HG03060 (cell line): Measurements from ENCODE around the gene ITSN1.

Experiments
- ATAC-seq: cut with Tn5 transposase; IDR thresholded peaks from one replicate; pipeline ENCODE4 v1.9.1; 2021; ENCODE audit warnings: low read depth, moderate number of reproducible peaks; ENCODE audit not compliant: unreplicated experiment

ITSN1 gene

GRCh38 chr21:33677450-33677849 lies 35.1 kb downstream of the ITSN1 start:
- no peak for ATAC-seq

- ATAC-seq, result no peak
These were observed 38.6 kb downstream of the ITSN1 start for GRCh38 chr21:33680870-33681269.

- no peak for ATAC-seq
These were observed 40.8 kb downstream of the ITSN1 start for GRCh38 chr21:33682992-33683627.

GRCh38 chr21:33684068-33684467 lies 41.8 kb downstream of the ITSN1 start:
- ATAC-seq, result no peak

- ATAC-seq, result no peak
These were observed 42.7 kb downstream of the ITSN1 start for GRCh38 chr21:33684923-33685560.

GRCh38 chr21:33685613-33686197 lies 43.4 kb downstream of the ITSN1 start:
- no peak for ATAC-seq

GRCh38 chr21:33686386-33686785 lies 44.1 kb downstream of the ITSN1 start:
- no peak for ATAC-seq

GRCh38 chr21:33687634-33688033 lies 45.3 kb downstream of the ITSN1 start:
- no peak for ATAC-seq

GRCh38 chr21:33688353-33688752 lies 46.1 kb downstream of the ITSN1 start:
- ATAC-seq, result no peak

- no peak for ATAC-seq
These were observed 48.6 kb downstream of the ITSN1 start for GRCh38 chr21:33690874-33691273.

GRCh38 chr21:33691945-33692603 lies 49.8 kb downstream of the ITSN1 start:
- ATAC-seq, result no peak

- no peak for ATAC-seq
These were observed 53.5 kb downstream of the ITSN1 start for GRCh38 chr21:33695813-33696212.

- ATAC-seq, result no peak
These were observed 54.2 kb downstream of the ITSN1 start for GRCh38 chr21:33696465-33696864.

- ATAC-seq, result no peak
These were observed 56.0 kb downstream of the ITSN1 start for GRCh38 chr21:33698087-33698860.

GRCh38 chr21:33699277-33699676 lies 57.0 kb downstream of the ITSN1 start:
- no peak for ATAC-seq

- ATAC-seq, result no peak
These were observed 58.2 kb downstream of the ITSN1 start for GRCh38 chr21:33700491-33700890.

GRCh38 chr21:33703750-33704606 lies 61.7 kb downstream of the ITSN1 start:
- ATAC-seq, result no peak

- ATAC-seq, result no peak
These were observed 65.5 kb downstream of the ITSN1 start for GRCh38 chr21:33707846-33708245.

- no peak for ATAC-seq
These were observed 66.6 kb downstream of the ITSN1 start for GRCh38 chr21:33708874-33709273.
